Immature natural killer cell (primary cell): ENCODE results near the gene GDPD4. TPM values are rescaled to one million over a fixed set of nuclear protein-coding genes. Genes with fewer than 3 reads are reported as not detected.

Experiments
- DNase-seq, 3 donors: peaks; one replicate each; pipeline ENCODE4 v3.0.0; 2022; ENCODE audit warnings: mixed read lengths in 1 of 3
- H3K27ac Mint-ChIP-seq, 6 donors: one replicate each; pipeline ENCODE4 v1.8.0; 2020; ENCODE audit warnings: mixed read lengths in 6 of 6, mild to moderate bottlenecking in 5 of 6, inconsistent platforms in 4 of 6, moderate library complexity in 3 of 6
- H3K27me3 Mint-ChIP-seq, 3 donors: one replicate each; pipeline ENCODE4 v1.8.0; 2020 to 2021; ENCODE audit warnings: low read depth in 3 of 3, mild to moderate bottlenecking in 3 of 3, mixed read lengths in 3 of 3, moderate library complexity in 3 of 3, inconsistent platforms in 1 of 3
- H3K36me3 Mint-ChIP-seq, 3 donors: one replicate each; pipeline ENCODE4 v1.8.0; 2020; ENCODE audit warnings: mixed read lengths in 3 of 3, inconsistent platforms in 2 of 3, mild to moderate bottlenecking in 2 of 3
- H3K4me1 Mint-ChIP-seq, 2 donors: one replicate each; pipeline ENCODE4 v1.8.0; 2020; ENCODE audit warnings: inconsistent platforms in 2 of 2, mild to moderate bottlenecking in 2 of 2, mixed read lengths in 2 of 2, moderate library complexity in 1 of 2
- H3K4me3 Mint-ChIP-seq, 5 donors: one replicate each; pipeline ENCODE4 v1.8.0; 2020; ENCODE audit warnings: mild to moderate bottlenecking in 5 of 5, mixed read lengths in 5 of 5, inconsistent platforms in 3 of 5, moderate library complexity in 3 of 5
- H3K9me3 Mint-ChIP-seq, 6 donors: one replicate each; pipeline ENCODE4 v1.8.0; 2020; ENCODE audit warnings: mild to moderate bottlenecking in 6 of 6, mixed read lengths in 6 of 6, inconsistent platforms in 4 of 6, moderate library complexity in 3 of 6
- polyA plus RNA-seq, 3 donors: library from polyadenylated mRNA; unstranded; fragments of 300-500 nt; fragmentation: Illumina TruSeq; gene quantifications; one replicate each; pipeline ENCODE4 v1.2.3, GENCODE V29; 2021

Gene GDPD4
- polyA plus RNA-seq, 3 donors from 2014 or later: not detected

DNA sequence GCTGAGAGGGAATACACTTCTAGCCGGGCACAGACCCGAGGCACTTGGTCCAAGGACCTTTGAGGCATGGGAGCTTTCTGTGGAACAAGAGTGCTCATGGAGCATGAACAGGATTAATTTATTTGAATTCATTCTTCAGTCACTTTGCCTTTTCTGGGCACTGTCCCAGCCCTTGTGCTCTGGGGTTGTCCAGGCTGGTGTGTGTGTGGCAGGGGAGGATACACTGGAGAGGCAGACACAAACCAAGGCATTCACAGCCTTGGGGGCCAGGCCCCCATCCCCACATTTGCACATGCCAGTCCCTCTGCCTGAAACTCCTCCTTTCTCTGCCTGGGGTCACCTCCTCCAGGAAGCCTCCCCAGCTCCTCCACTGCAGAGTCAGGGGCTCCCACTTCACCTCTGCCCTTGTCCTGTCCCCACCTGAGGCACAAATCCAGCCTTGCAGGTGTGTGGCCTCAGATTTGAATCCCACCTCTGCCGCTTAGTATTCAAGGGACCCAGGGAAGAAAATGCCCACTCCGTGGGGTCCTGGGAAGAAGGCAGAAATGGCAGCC lies 118.0 kb downstream of the GDPD4 start:
- H3K27ac Mint-ChIP-seq: no peak overlapping the region
- peaks cover 0 to under 1% (median 0%) of the 10 kb centered on the region in 3 donors for H3K36me3 Mint-ChIP-seq
- no peak overlapping the region for H3K4me3 Mint-ChIP-seq
- no peak for DNase-seq
- H3K27me3 Mint-ChIP-seq: peaks cover 0 to 7% (median 2%) of the 10 kb centered on the region in 3 donors
- H3K9me3 Mint-ChIP-seq: no peaks in the 10 kb centered on the region
- H3K4me1 Mint-ChIP-seq: no peaks in the 10 kb centered on the region

DNA sequence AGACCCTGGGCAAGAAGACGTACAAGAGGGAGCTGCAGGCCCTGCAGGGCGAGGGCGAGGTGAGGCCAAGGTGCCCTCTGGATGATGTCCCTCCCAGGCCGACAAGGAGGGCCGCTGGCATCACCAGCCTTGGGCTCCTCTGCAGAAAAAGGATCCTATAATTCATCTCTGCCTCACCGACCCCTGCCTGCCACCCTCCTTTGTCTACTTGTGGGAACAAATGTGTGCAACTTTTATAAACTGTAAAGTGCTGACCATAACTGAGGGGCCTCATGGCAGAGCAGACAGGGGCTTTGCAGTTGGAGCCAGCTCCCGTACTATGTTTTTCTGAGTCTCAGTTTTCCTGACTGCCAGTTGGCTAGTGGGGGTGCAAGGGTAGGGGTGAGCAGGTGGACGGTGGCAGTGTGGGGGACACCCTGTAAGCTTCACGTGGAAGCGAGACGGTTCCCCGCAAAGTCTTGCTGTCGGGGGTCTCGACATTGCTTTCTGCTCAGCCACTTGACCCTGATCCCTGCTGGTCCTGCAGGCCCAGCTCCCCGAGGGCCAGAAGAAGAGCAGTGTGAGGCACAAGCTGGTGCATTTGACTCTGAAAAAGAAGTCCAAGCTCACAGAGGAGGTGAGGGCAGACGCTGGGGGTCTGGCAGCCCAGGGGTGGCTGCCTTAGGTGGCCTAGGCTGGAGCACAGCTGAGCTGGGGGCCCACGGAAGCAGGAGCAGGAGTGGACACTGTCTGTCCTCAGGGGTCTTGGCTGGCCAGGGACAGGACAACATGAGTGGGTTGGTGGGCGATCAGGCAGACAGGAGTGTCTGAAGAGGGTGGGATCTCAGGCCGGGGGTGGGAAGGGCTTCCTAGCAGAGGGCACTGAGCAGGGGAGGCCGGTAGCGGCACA lies 118.7 kb downstream of the GDPD4 start:
- Mint-ChIP-seq H3K27me3 (peaks cover 0 to 6% (median 2%) of the 10 kb centered on the region in 3 donors), H3K4me1 (no peaks in the 10 kb centered on the region), H3K27ac (no peak overlapping the region), H3K9me3 (peaks cover 0 to 1% (median 0%) of the 10 kb centered on the region in 6 donors), H3K36me3 (peaks cover 0 to 3% (median 0%) of the 10 kb centered on the region in 3 donors), H3K4me3 (no peak overlapping the region)
- no peak for DNase-seq

DNA sequence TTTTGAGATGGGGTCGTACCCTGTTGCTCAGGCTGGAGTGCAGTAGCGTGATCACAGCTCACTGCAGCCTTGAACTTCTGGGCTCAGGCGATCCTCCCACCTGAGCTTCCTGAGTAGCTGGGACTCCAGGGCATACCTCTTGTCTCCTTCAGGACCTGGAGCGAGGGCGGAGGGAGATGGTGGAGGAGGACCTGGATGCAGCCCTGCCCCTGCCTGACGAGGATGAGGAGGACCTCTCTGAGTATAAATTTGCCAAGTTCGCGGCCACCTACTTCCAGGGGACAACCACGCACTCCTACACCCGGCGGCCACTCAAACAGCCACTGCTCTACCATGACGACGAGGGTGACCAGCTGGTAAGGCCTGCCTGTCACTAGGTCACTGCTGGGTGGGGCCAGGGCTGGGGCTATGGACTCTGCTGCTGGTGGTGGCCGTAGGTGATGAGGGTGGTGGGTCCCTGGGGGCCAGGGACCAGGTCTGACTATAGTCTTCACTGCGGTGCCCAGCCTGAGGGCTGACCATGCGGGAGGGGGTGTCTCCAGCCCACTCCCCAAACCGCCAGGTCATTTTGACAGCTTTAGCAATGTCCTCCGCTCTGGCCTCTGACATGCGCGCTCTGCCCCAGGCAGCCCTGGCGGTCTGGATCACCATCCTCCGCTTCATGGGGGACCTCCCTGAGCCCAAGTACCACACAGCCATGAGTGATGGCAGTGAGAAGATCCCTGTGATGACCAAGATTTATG lies 119.5 kb downstream of the GDPD4 start:
- DNase-seq: no peak
- no peak overlapping the region for H3K4me3 Mint-ChIP-seq
- peaks cover 0 to 1% (median 0%) of the 10 kb centered on the region in 6 donors for H3K9me3 Mint-ChIP-seq
- peaks cover 0 to 3% (median 0%) of the 10 kb centered on the region in 3 donors for H3K36me3 Mint-ChIP-seq
- no peaks in the 10 kb centered on the region for H3K4me1 Mint-ChIP-seq
- no peak overlapping the region for H3K27ac Mint-ChIP-seq
- H3K27me3 Mint-ChIP-seq: peaks cover 0 to 5% (median 2%) of the 10 kb centered on the region in 3 donors

DNA sequence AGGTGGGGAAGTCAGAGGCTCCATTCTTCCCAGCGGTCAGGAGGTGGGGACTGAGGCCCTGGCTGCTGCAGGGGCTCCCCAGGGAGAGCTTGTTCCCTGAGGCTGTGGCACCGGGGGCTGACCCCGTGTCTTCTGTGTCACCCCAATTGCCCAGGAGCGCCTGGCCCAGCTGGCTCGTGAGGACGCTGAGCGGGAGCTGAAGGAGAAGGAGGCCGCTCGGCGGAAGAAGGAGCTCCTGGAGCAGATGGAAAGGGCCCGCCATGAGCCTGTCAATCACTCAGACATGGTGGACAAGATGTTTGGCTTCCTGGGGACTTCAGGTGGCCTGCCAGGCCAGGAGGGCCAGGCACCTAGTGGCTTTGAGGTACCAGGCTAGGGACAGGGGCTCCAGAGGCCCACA lies 120.3 kb downstream of the GDPD4 start:
- H3K27ac Mint-ChIP-seq: no peak overlapping the region
- H3K4me1 Mint-ChIP-seq: no peaks in the 10 kb centered on the region
- peaks cover 0 to 5% (median 2%) of the 10 kb centered on the region in 3 donors for H3K27me3 Mint-ChIP-seq
- H3K9me3 Mint-ChIP-seq: peaks cover 0 to 1% (median 0%) of the 10 kb centered on the region in 6 donors
- H3K4me3 Mint-ChIP-seq: no peak overlapping the region
- H3K36me3 Mint-ChIP-seq: peaks cover 0 to 3% (median 0%) of the 10 kb centered on the region in 3 donors
- DNase-seq: no peak

DNA sequence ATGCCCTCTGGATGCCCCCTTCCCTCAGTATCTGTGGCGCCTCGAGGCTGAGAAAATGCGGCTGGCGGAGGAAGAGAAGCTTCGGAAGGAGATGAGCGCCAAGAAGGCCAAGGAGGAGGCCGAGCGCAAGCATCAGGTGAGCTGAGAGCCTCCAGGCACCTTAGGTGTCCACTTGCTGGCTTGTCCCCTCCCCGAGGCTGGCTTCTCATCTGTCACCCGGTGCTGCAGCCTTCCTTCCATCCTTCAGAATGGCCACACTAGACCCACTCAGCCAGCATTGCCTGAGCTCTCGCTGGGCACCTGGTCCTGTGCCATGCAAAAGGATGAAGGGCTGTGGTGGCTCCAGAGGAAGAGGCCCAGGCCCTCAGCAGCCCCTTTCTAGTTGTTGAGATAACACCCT lies 121.1 kb downstream of the GDPD4 start:
- Mint-ChIP-seq H3K27ac (no peak overlapping the region), H3K4me1 (no peaks in the 10 kb centered on the region), H3K27me3 (peaks cover 0 to 5% (median 2%) of the 10 kb centered on the region in 3 donors), H3K4me3 (no peak overlapping the region), H3K36me3 (peaks cover 0 to 3% (median 0%) of the 10 kb centered on the region in 3 donors), H3K9me3 (peaks cover 0 to 1% (median 0%) of the 10 kb centered on the region in 6 donors)
- no peak for DNase-seq

GRCh38 chr11:77179681-77180080 lies 121.8 kb downstream of the GDPD4 start:
- no peak overlapping the region for H3K4me3 Mint-ChIP-seq
- H3K27ac Mint-ChIP-seq: no peak overlapping the region
- DNase-seq: no peak
- no peaks in the 10 kb centered on the region for H3K4me1 Mint-ChIP-seq
- peaks cover 0 to 5% (median 2%) of the 10 kb centered on the region in 3 donors for H3K27me3 Mint-ChIP-seq
- peaks cover 0 to 3% (median 0%) of the 10 kb centered on the region in 3 donors for H3K36me3 Mint-ChIP-seq
- peaks cover 0 to 1% (median 0%) of the 10 kb centered on the region in 6 donors for H3K9me3 Mint-ChIP-seq

- Mint-ChIP-seq H3K4me3 (no peak overlapping the region), H3K4me1 (no peaks in the 10 kb centered on the region), H3K27me3 (peaks cover 0 to 5% (median 2%) of the 10 kb centered on the region in 3 donors), H3K27ac (no peak overlapping the region), H3K36me3 (peaks cover 0 to 3% (median 0%) of the 10 kb centered on the region in 3 donors), H3K9me3 (peaks cover 0 to 1% (median 0%) of the 10 kb centered on the region in 6 donors)
- DNase-seq: no peak
These were observed 122.4 kb downstream of the GDPD4 start for GRCh38 chr11:77179048-77179447.

GRCh38 chr11:77178150-77178549 lies 123.3 kb downstream of the GDPD4 start:
- DNase-seq: no peak
- Mint-ChIP-seq H3K36me3 (peaks cover 0 to 3% (median 0%) of the 10 kb centered on the region in 3 donors), H3K4me1 (no peaks in the 10 kb centered on the region), H3K4me3 (no peak overlapping the region), H3K27me3 (peaks cover 0 to 4% (median 4%) of the 10 kb centered on the region in 3 donors), H3K27ac (no peak overlapping the region), H3K9me3 (peaks cover 0 to 1% (median 0%) of the 10 kb centered on the region in 6 donors)

- Mint-ChIP-seq H3K4me1 (no peaks in the 10 kb centered on the region), H3K4me3 (no peak overlapping the region), H3K36me3 (peaks cover 0 to 3% (median 0%) of the 10 kb centered on the region in 3 donors), H3K9me3 (peaks cover 0 to 1% (median 0%) of the 10 kb centered on the region in 6 donors), H3K27ac (no peak overlapping the region), H3K27me3 (peaks cover 0 to 2% (median 2%) of the 10 kb centered on the region in 3 donors)
- DNase-seq: no peak
These were observed 124.5 kb downstream of the GDPD4 start for GRCh38 chr11:77176996-77177395.

DNA sequence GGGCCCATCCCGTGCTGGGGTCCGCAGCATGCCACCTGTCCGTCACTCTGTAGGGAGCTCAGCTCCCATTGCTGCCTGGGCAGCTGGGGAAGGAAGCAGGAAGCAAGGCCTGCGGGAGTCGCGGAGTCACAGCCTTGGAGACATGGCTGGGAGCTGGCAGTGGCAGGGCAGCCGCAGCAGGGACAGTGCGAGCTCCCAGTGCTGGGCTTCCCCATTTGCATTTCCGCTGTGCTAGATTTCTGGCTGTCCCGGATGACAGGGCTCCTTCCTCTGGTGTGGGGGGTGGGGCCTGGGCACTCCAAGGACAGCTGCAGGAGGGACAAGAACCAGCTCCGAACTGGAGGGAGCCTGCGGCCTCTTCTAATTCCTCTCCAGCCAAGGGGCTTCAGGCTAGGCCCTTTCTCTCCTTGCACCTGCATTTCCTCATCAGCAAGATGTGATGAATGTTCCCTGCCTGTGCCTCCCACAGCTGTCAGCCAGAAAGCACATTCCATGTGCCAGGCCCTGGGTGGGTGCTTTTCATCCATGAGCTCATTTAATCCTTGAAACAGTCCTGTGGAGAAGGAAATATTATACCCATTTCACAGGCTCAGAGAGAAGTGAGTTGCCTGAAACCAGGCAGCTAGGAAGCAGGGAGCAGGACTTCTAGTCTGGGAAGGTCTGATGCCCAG lies 125.5 kb downstream of the GDPD4 start:
- no peak for DNase-seq
- Mint-ChIP-seq H3K9me3 (peaks cover 0 to 1% (median 0%) of the 10 kb centered on the region in 6 donors), H3K4me1 (no peaks in the 10 kb centered on the region), H3K27ac (no peak overlapping the region), H3K4me3 (no peak overlapping the region), H3K27me3 (peaks cover 2% of the 10 kb centered on the region in 3 donors), H3K36me3 (peaks cover 0 to 3% (median 0%) of the 10 kb centered on the region in 3 donors)

- H3K36me3 Mint-ChIP-seq: peaks cover 0 to 3% (median 0%) of the 10 kb centered on the region in 3 donors
- H3K27me3 Mint-ChIP-seq: peaks cover 2% of the 10 kb centered on the region in 3 donors
- no peak for DNase-seq
- H3K27ac Mint-ChIP-seq: no peak overlapping the region
- no peak overlapping the region for H3K4me3 Mint-ChIP-seq
- H3K4me1 Mint-ChIP-seq: no peaks in the 10 kb centered on the region
- H3K9me3 Mint-ChIP-seq: peaks cover 0 to 1% (median 0%) of the 10 kb centered on the region in 6 donors
These were observed 126.3 kb downstream of the GDPD4 start for GRCh38 chr11:77175021-77175842.

DNA sequence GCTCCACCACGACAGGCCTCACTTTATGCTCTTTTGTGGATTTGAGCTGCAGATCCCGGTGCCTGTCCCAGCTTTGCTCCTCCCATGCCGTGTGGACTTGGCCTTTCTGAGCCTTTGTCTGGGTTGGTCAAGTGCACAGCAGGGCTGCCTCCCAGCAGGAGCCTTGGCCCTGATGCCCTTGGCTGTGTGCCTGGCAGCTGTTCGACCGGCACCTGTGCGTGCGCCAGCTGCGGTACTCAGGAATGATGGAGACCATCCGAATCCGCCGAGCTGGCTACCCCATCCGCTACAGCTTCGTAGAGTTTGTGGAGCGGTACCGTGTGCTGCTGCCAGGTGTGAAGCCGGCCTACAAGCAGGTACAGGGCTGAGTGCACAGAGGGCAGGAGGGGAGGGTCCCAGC lies 126.9 kb downstream of the GDPD4 start:
- peaks cover 0 to 3% (median 0%) of the 10 kb centered on the region in 3 donors for H3K36me3 Mint-ChIP-seq
- no peaks in the 10 kb centered on the region for H3K4me1 Mint-ChIP-seq
- no peak overlapping the region for H3K4me3 Mint-ChIP-seq
- H3K9me3 Mint-ChIP-seq: peaks cover 0 to 1% (median 0%) of the 10 kb centered on the region in 6 donors
- H3K27ac Mint-ChIP-seq: no peak overlapping the region
- no peak for DNase-seq
- peaks cover 2% of the 10 kb centered on the region in 3 donors for H3K27me3 Mint-ChIP-seq
